PFSK-1 (cell line): ENCODE data around the gene USF3.

Source experiments
- FOXP2 ChIP-seq: optimal IDR thresholded peaks from 2 replicates; pipeline ENCODE3; 2011; ENCODE audit warnings: borderline replicate concordance, control low read depth, inconsistent platforms; ENCODE audit not compliant: insufficient read depth; ENCODE audit errors: extremely low read length, extremely low read depth
- POLR2AphosphoS5 ChIP-seq: IDR thresholded peaks from 2 replicates; pipeline ENCODE4 v1.6.1; 2012; ENCODE audit warnings: low read depth, mild to moderate bottlenecking, control low read depth, low read length, moderate library complexity
- REST ChIP-seq, 2 experiments: IDR thresholded peaks; 2 replicates each; pipeline versions ENCODE4 v1.6.1 to v1.8.0; 2011 to 2012; ENCODE audit warnings: low read depth in 2 of 2, low read length in 2 of 2, control low read depth in 1 of 2, inconsistent platforms in 1 of 2, mild to moderate bottlenecking in 1 of 2, moderate library complexity in 1 of 2; ENCODE audit not compliant: insufficient read depth in 1 of 2
- SIN3A ChIP-seq: IDR thresholded peaks from 2 replicates; pipeline ENCODE4 v1.6.1; 2012; ENCODE audit warnings: mild to moderate bottlenecking, low read length, moderate library complexity, borderline replicate concordance; ENCODE audit not compliant: insufficient read depth
- TAF1 ChIP-seq: IDR thresholded peaks from 2 replicates; pipeline ENCODE4 v1.6.1; 2012; ENCODE audit warnings: low read length, control low read depth, borderline replicate concordance; ENCODE audit not compliant: insufficient read depth

- TF ChIP-seq REST (IDR thresholded peaks at IDR 0.05; ENCODE audit: insufficient read depth in 1 of 2, low read depth in 2 of 2, low read length in 2 of 2) (no peak), POLR2AphosphoS5 (no peak), TAF1 (no peak), SIN3A (no peak), FOXP2 (no peak)
Observed at GRCh38 chr3:113615976-113616375, 80.5 kb downstream of the USF3 start.
